Stimulated activated CD8-positive, alpha-beta memory T cell treated with anti-CD3 and anti-CD28 coated beads, Interleukin-4, amount 100 ng/mL, for 4 hours (primary cell): ENCODE results near the gene MYBL2.

Experiments used
- DNase-seq, 2 donors: peaks; one replicate each; pipeline ENCODE4 v3.0.0-alpha.2; 2020; ENCODE audit warnings: low read depth in 2 of 2, low spot score in 1 of 2

The MYBL2 gene

DNA sequence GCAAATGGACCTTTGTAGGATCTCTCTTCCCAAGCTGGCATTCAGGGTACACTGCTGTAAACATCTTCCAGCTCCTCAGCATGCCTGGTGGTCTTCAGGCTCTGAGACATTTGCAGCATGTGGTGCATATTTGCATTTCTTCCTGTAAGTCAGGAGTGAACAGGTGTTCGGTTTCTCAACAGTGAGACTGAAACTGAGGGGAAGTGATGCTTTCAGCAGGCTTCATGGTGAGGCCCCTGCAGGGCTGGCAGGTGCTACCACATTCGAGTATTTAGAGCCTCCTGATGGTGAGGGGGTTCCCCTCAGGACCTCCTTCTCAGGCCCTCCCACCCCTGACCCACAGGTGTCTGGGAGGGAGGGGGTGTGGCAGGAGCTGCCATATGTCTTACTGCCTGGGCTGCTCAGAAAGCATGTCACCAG, 15.1 kb downstream of the MYBL2 start:
- no peak for DNase-seq

DNA sequence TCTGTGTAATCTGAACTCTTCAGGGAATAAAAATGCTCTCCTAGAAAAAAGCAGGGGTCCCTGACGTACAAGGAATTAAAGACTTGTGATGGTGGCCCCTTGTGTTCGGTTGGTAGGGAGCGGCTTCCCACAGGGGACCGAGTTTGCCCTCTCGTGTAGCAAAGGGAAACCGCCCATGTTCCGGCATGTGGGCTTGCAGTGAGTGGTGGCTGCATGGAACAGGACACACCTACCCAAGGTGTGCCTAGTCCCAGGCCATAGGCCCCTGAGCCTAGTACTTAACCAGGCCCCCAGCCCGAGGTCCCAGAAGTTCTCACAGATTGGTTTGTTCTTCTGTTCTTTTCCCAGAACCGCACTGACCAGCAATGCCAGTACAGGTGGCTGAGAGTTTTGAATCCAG, 15.5 kb downstream of the MYBL2 start:
- no peak for DNase-seq

DNA sequence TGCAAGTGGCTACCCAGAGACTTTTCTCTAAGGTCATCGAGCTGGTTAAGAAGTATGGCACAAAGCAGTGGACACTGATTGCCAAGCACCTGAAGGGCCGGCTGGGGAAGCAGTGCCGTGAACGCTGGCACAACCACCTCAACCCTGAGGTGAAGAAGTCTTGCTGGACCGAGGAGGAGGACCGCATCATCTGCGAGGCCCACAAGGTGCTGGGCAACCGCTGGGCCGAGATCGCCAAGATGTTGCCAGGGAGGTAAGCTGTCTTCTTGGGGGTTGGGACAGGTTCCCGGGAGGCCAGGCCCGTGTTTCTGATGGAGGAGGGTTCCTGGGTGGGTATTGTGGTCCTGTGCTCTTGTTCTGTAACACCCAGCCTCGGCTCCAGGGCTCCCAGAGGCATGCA, 19.9 kb downstream of the MYBL2 start:
- no peak for DNase-seq

DNA sequence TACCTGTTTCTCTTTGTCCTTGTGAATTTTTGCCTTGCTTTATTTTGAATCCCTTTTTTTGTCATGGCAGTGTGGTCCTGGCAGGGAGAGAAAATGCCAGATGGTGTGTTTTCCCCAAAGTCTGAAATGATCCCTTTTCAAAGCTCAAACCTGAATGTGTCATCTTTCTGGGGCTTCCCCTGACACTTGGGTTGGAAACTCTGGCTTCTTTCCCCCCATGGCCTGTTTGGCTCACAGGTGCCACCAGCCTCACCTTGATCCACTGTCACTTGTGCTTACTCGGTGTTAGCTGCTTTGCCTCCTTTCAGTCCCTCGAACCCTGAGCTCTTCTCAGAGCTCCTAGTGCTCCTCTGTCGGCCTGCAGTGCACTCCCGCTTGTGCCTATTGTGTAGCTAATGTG, 22.3 kb downstream of the MYBL2 start:
- DNase-seq: no peak

DNA sequence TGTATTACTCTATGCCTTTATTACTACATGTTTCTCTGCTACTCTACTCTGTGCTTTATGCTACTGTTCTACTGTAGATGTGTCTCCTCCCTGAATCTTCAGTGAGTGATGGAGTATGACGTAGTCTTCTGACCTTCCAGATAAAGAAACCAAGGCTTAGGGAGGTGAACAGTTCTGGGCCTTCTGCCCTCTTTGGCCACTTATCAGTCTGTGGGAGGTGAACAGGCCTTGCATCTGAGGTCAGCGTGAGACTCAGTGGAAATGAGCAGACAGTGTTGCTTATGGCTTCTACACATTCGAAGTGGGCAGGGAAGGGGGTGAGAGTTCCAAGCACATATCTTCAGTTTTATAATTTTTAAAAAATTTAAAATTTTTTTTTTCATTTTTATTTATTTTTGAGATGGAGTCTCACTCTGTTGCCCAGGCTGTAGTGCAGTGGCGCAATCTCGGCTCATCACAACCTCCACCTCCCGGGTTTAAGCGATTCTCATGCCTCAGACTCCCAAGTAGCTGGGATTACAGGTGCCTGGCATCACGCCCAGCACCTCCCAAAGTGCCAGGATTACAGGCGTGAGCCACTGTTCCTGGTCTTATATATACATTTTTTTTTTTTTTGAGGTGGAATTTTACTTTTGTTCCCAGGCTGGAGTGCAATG, 24.2 kb downstream of the MYBL2 start:
- no peak for DNase-seq

DNA sequence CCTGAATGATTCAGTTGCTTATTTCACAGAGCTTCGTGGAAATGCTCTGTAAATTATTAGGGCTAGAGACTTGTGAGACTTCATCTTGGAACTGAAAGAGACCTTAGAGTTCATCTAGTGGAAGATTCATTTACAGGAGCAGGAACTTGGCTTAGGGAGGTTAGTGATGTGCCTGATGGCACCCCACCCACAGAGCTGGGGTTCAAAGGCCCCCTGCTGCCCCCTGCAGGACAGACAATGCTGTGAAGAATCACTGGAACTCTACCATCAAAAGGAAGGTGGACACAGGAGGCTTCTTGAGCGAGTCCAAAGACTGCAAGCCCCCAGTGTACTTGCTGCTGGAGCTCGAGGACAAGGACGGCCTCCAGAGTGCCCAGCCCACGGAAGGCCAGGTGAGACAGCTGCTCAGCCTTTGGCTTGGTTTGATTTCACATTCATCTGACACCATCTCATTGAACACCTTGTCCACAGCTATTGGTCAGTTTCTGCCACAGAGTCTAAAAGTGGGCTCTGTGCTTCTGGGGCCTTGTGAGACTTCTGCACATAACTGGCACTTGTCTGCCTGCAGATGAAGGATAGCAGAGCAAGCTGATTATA, 25.1 kb downstream of the MYBL2 start:
- DNase-seq: peak; percentile 8 to 22

DNA sequence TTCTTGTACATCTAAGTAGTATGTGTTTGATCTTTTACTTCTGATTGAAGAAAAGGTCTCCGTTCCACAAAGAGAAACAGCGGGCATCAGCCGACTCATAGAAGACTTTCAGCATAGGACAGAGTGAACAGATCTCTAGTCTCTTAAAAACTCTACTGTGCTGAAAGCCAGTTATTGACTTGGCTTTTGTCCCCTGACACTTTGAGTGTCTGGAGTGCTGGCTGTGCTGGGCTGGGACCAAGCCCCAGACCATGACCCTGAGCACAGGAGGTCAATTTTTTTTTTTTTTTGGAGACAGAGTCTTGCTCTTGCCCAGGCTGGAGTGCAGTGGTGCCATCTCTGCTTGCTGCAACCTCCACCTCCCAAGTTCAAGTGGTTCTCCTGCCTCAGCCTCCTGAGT, 27.8 kb downstream of the MYBL2 start:
- no peak for DNase-seq

DNA sequence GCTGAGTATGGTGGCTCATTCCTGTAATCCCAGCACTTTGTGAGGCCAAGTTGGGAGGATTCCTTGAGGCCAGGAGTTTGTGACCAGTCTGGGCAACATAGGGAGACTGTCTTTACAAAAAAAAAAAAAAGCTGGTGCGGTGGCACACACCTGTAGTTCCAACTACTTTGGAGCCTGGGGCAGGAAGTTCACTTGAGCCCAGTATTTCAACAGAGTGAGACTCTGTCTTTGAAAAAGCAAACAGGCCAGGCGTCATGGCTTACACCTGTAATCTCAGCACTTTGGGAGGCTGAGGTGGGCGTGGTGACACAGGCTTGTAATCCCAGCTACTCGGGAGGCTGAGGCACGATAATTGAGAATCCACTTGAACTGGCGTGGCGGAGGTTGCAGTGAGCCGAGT, 28.7 kb downstream of the MYBL2 start:
- DNase-seq: no peak

DNA sequence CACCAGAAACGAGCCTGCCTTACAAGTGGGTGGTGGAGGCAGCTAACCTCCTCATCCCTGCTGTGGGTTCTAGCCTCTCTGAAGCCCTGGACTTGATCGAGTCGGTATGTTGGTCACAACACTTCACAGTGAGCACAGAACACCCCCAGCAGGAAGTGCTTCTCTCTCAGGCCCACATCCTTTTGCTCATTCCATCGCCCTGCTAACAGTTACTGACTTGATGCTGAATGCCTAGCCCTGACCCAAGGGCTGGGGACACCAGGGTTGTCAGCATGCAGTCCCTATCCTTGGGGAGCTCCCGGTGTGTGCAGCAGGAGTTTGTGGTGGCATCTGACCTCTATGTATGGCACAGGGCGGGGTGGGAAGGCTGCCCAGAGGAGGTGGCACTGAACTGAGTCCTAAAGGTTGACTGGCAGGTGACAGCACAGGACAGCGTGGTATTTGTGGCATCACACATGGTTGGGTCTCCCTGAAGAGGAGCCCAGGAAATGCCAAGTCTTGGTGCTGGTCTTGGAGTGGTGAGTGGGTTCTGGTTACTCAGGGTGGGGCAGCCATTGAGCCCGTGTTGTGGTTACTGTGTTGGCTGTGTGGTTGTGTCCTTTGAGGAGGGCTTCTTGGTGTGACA, 33.1 kb downstream of the MYBL2 start:
- no peak for DNase-seq

DNA sequence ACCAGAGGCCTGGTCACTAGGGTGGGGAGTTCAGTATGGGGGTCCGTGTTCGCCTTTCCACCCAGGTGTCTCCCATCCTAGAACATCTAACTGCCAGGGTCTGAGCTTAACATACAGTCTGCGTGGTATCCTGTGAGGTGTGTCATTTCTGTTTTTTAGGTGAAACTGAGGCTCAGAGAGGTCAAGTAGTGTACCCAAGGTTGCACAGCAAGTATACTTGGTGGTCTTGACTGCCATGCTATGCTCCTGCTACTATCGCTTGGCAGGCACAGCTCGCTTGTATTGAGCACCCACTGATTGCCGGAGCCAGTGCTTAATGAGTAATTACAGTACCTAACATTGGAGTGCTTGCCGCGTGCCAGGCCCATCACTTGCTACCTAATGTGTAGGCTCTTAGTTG, 33.7 kb downstream of the MYBL2 start:
- DNase-seq: no peak

DNA sequence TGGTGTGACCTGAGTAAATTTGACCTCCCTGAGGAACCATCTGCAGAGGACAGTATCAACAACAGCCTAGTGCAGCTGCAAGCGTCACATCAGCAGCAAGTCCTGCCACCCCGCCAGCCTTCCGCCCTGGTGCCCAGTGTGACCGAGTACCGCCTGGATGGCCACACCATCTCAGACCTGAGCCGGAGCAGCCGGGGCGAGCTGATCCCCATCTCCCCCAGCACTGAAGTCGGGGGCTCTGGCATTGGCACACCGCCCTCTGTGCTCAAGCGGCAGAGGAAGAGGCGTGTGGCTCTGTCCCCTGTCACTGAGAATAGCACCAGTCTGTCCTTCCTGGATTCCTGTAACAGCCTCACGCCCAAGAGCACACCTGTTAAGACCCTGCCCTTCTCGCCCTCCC, 35.6 kb downstream of the MYBL2 start:
- no peak for DNase-seq

DNA sequence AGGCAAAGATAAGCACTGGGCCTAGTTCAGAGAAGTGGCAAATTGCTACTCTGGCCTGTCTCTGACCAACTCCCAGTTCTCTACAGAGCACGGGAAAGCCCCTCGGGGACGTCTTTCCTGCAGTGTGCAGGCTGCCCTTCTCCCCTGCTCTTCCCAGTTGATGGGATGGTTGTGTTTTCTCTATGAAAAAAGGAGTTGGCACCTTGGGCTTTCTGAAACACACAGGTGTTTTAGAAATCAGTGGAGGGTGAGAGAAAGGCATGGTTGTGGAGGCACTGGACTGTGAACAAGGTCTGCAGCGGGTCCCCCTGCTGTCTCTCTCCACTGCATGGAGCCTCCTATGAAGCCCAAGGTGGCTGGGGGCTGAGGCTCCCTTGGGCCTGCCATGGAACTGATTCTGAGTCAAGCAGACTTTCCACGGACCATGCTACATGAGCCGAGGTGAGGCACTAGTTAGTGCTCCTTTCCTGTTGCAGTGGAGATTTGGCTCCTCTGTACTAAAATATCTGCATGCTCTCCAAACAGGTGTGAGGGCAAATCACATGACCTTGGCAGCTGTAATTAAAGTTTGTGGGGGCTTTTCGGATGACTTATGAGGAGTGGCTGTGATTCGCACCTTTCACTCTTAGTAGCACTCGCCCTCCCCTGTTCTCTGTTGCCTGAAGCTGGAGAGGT, 43.6 kb downstream of the MYBL2 start:
- no peak for DNase-seq

DNA sequence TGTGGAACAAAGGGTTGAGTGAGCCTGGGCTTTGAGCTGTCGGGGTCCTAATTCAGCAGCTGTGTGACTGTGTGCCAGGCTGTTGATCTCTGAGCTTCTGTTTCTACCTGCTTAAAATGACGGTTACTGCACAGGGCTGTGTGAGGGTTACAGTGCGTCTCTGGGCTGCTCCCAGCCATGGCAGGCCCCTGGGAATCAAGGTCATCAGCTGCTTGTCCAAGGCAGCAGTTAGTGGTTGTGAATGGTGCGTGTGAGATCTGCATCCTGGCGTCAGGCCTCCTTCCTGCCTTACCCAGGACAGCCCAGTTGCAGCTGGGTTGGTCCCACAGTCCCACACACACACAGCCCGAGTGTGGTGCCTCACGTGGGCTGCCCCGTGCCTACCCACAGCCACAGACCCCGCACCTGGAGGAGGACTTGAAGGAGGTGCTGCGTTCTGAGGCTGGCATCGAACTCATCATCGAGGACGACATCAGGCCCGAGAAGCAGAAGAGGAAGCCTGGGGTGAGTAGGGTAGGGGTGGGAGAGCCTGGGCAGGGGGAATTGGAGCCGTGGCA, 44.3 kb downstream of the MYBL2 start:
- DNase-seq: no peak

DNA sequence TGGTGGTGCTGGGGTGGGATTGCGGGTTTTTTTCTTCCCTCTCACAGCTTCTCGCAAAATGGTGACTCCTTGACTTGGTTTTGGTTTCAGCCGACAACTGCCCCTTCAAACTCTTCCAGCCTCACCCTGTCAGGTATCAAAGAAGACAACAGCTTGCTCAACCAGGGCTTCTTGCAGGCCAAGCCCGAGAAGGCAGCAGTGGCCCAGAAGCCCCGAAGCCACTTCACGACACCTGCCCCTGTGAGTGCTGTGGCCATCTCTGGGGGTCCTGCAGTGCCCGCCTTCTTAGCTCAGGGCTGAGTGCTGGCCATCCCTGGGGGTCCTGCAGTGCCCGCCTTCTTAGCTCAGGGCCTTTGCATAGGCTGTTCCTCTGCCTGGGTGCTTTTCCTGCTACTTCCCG, 48.1 kb downstream of the MYBL2 start:
- DNase-seq: no peak

DNA sequence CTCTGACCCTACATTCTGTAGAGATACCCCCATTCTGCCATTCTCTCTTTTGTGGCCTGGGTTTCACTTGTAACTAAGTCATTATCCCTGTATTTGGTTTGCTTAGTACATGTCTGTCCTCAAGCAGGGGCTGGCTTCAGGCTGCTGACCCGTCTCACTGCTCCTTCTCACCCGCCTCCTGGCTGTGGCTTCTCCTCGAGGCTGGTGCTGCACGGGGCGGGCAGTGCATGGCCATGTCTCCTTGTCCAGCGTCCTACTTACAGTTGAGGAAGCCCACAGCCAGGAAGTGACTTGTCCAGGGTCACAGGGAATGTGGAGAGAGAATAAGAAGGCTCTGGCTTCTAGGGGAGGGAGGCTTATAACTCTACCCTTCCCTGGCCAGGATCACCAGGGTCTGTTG, 48.6 kb downstream of the MYBL2 start:
- no peak for DNase-seq

DNA sequence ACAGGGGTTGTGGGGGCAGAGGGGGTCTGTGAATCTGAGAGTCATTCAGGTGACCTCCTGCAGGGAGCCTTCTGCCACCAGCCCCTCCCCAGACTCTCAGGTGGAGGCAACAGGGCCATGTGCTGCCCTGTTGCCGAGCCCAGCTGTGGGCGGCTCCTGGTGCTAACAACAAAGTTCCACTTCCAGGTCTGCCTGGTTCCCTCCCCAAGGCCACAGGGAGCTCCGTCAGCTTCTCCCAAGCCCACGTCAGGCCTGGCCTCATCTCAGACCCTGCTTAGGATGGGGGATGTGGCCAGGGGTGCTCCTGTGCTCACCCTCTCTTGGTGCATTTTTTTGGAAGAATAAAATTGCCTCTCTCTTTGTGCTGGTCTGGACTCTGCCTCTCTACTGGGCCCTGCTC, 49.2 kb downstream of the MYBL2 start:
- DNase-seq: no peak

DNA sequence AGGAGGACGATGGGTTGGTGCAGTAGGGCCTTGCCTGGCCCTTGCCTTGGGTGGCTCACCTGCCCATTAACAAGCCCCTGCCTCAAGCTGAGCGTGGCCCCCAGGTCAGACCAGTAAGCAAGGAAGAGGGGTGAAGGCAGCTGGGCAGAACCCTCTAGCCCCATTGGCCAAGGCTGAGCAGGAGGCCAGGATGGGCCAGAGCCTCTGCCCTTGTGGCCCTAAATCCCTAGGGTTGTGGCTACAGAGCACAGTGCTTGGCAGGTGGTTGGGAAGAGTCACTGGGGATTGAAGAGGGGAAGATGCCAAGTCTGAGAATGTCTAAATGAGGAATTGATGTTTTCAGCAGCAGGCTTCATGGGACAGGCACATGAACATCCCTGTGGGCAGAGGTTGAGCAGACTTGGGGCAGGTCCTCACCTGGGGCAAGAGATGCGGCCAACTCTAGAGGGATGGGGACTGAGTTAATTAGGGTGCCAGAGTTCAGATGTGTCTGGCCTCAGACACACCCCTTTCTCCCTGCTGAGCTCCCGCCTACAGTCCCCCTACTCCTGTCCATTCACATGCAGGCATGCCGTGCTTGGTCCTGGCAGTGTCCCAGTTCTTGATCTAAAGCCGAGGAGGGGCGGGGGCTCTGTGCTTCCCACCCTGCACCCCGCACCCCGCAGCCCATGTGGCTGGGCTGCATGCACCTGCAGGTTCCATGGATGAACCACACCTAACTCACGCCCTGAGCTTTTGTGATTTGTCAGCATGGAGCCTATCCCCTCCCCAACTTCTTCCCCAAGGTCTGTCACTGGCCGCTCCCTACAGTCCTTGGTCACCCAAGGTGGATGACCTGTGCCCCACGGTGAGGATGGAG, 50.1 kb downstream of the MYBL2 start:
- DNase-seq: no peak

DNA sequence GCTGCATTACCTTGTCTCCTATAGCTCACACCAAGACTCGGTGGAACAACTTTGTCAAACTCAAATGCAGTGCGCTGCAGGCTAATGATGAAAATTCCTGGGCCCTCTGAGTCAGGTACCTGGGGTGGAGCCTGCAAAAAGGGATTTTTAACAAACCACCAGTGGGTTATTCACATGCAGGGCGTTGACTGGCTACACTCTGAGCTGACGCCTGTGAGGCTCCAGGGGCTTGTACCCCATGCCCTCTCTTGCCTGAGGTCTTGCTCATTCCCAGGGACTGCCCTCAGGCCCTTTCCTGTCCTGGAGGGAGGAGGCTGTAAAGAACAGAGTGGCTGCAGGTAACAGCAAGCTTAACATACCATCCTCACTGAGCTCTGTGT, 50.7 kb downstream of the MYBL2 start:
- no peak for DNase-seq

DNA sequence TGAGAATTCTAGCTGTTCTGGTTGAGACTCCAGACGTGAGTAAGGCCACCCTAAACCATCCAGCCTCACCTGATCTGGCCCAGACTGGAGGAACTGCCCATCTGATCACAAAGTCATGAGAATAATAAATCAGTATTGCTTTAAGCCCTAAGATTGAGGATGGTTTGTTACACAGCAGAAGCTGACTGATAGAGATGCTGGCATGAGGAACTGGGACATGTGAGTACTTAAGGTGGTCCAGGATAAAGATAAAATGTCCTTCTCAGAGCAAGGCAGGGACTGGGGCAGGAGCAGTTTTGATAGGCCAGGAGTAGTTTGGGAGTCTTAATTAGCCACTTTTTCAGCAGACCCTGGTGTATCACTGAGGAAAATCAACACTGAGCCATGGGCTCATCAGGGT, 53.1 kb downstream of the MYBL2 start:
- DNase-seq: no peak

DNA sequence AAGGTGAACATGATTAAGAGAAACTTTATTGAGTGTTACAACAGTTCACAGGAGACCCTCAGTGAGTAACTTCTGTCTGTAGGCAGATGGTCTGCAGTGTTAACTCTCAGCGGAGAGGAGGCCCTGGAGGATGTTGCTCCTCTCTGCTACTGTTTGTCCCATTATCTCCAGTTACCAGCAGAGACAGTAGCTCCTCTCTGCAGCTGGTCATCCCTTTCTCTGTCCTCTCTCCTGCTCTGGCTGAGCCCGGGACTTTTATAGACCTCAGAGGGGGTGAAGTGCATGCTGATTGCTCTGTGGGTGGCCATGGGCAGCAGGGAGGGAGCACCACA, 54.1 kb downstream of the MYBL2 start:
- no peak for DNase-seq

DNA sequence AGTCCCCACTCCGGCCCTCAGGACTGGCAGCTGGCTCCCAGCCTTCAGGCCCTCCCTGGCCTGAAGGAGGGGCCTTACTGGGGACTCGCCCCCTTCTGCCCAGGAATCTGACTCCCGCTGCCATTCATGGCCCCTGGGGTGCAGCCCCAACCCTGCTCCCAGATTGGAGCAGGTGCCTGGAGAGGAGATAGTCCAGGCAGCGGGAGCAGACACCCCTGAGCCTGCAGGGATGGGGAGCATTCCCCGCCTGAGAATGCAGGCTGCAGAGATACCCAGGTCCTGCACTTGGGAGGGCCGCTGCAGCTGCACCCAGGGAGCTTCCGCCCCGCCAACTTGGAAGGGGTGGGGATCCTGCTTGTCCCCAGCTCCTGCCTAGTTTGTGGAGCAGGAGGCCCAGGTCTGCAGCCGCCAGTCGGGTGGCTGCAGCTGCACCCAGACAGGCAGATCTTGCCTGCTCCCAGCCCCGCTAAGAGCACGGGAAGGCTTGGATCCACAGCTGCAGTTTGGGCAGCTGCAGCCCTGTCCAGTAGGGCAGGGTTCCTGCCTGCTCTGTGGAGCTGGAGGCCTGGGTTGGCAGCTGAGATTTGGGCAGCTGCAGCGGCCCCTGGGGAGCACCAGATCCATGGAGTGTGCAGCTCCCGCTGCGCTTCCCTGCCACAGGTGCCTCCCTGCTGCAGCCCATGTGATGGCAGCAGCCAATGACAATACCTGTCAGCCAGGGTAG, 54.7 kb downstream of the MYBL2 start:
- no peak for DNase-seq
